H1 (cell line): Measurements from ENCODE around the gene PLCB2. TPM values are rescaled to one million over a fixed set of nuclear protein-coding genes. Genes with fewer than 3 reads are reported as not detected.

Experiments used
- CTCF ChIA-PET: fragments of 300-600 bp; sonication (Branson Sonifier 250); formaldehyde crosslinking; loops from one replicate; lab custom pipeline; 2021; ENCODE audit not compliant: partially characterized antibody; lab: Charles Lee
- POLR2A ChIA-PET: fragments of 300-600 bp; sonication (Branson Sonifier 250); formaldehyde crosslinking; loops from one replicate; lab custom pipeline; 2021; ENCODE audit warnings: inconsistent platforms; ENCODE audit not compliant: partially characterized antibody; lab: Charles Lee
- DNase-seq, 2 experiments: peaks; one replicate each; pipeline versions ENCODE4 v3.0.0 to v3.0.0-alpha.2; 2010 to 2022; ENCODE audit warnings: low spot score in 2 of 2, low read depth in 1 of 2, mixed read lengths in 1 of 2
- FAIRE-seq: peaks from 2 replicates; lab custom pipeline; 2011; peaks lifted over from hg19 to GRCh38; lab: Jason Lieb, UNC
- H2AFZ ChIP-seq: 2 replicates; pipeline ENCODE4 v1.8.1; 2012; ENCODE audit warnings: low read length, inconsistent platforms
- H2AK5ac ChIP-seq: 2 replicates; pipeline ENCODE4 v1.6.1; 2013; ENCODE audit warnings: low read depth, low read length
- H2BK120ac ChIP-seq: replicated peaks from 2 replicates; pipeline ENCODE3; 2013; ENCODE audit warnings: low read depth, low read length, inconsistent platforms
- H2BK12ac ChIP-seq: 2 replicates; pipeline ENCODE4 v1.6.1; 2013; ENCODE audit warnings: low read depth, low read length
- H2BK15ac ChIP-seq: 2 replicates; pipeline ENCODE4 v1.6.1; 2013; ENCODE audit warnings: low read length
- H2BK20ac ChIP-seq: 2 replicates; pipeline ENCODE4 v1.6.1; 2013; ENCODE audit warnings: low read length
- H2BK5ac ChIP-seq: 2 replicates; pipeline ENCODE4 v1.6.1; 2013; ENCODE audit warnings: low read depth, low read length
- H3K14ac ChIP-seq: 2 replicates; pipeline ENCODE4 v1.6.1; 2013; ENCODE audit warnings: inconsistent platforms; ENCODE audit not compliant: insufficient read length
- H3K18ac ChIP-seq: 2 replicates; pipeline ENCODE4 v1.6.1; 2013; ENCODE audit warnings: low read length; ENCODE audit errors: extremely low read depth
- H3K23ac ChIP-seq: 2 replicates; pipeline ENCODE4 v1.6.1; 2013; ENCODE audit warnings: inconsistent platforms; ENCODE audit not compliant: insufficient read length
- H3K23me2 ChIP-seq: 2 replicates; pipeline ENCODE4 v1.6.1; 2013; ENCODE audit warnings: low read depth, low read length
- H3K27ac ChIP-seq: 2 replicates; pipeline ENCODE4 v1.6.1; 2011; ENCODE audit warnings: low read depth, low read length, inconsistent platforms
- H3K27me3 ChIP-seq, 4 experiments: replicated peaks in 1 of 4; 1 replicate in 1 of 4; 2 replicates in 3 of 4; pipeline versions ENCODE4 v1.6.1 to v1.8.1; 2011 to 2013; ENCODE audit warnings: low read length in 3 of 4, mild to moderate bottlenecking in 3 of 4, inconsistent platforms in 2 of 4, mixed read lengths in 2 of 4, moderate library complexity in 1 of 4; ENCODE audit not compliant: control insufficient read depth in 3 of 4, insufficient read depth in 3 of 4; ENCODE audit errors: extremely low read depth in 1 of 4
- H3K36me3 ChIP-seq, 4 experiments: 2 replicates each; pipeline versions ENCODE4 v1.6.1 to v1.8.1; 2011 to 2013; ENCODE audit warnings: mild to moderate bottlenecking in 4 of 4, low read length in 3 of 4, moderate library complexity in 2 of 4, control low read depth in 1 of 4, inconsistent platforms in 1 of 4; ENCODE audit not compliant: insufficient read depth in 4 of 4, control insufficient read depth in 2 of 4
- H3K4ac ChIP-seq: replicated peaks from 2 replicates; pipeline ENCODE3; 2013; ENCODE audit warnings: low read length, low read depth, mixed read lengths, inconsistent platforms; ENCODE audit not compliant: insufficient read length
- H3K4me1 ChIP-seq, 4 experiments: replicated peaks in 1 of 4; 1 replicate in 1 of 4; 2 replicates in 3 of 4; pipeline versions ENCODE4 v1.6.1 to v1.8.1; 2011 to 2013; ENCODE audit warnings: low read length in 3 of 4, inconsistent platforms in 2 of 4, mixed read lengths in 1 of 4; ENCODE audit not compliant: insufficient read depth in 4 of 4, control insufficient read depth in 3 of 4
- H3K4me2 ChIP-seq, 2 experiments: 2 replicates each; pipeline versions ENCODE4 v1.6.1 to v1.8.1; 2011 to 2013; ENCODE audit warnings: low read depth in 2 of 2, low read length in 2 of 2, control low read depth in 1 of 2, inconsistent platforms in 1 of 2, mild to moderate bottlenecking in 1 of 2; ENCODE audit not compliant: insufficient read depth in 1 of 2
- H3K4me3 ChIP-seq, 4 experiments: fragments of 200-600, 300-600 bp in 1 of 4; sonication (generic), shearing (Covaris generic), sonication (Bioruptor Twin) in 1 of 4; 2 replicates each; pipeline versions ENCODE4 v1.5.1 to v1.8.1; 2011 to 2016; ENCODE audit warnings: low read length in 4 of 4, low read depth in 3 of 4, control low read depth in 2 of 4, inconsistent platforms in 2 of 4, mild to moderate bottlenecking in 2 of 4, mixed read lengths in 1 of 4, moderate library complexity in 1 of 4; ENCODE audit not compliant: insufficient read depth in 2 of 4; ENCODE audit errors: extremely low read depth in 1 of 4
- H3K56ac ChIP-seq: replicated peaks from 2 replicates; pipeline ENCODE3; 2013; ENCODE audit warnings: low read depth, mild to moderate bottlenecking, mixed read lengths, low read length, inconsistent platforms; ENCODE audit not compliant: insufficient read length
- H3K79me1 ChIP-seq: 2 replicates; pipeline ENCODE4 v1.6.1; 2013; ENCODE audit warnings: low read depth, low read length, control low read depth
- H3K79me2 ChIP-seq, 2 experiments: 2 replicates each; pipeline versions ENCODE4 v1.6.1 to v1.8.1; 2012 to 2013; ENCODE audit warnings: low read length in 2 of 2, mild to moderate bottlenecking in 2 of 2, inconsistent platforms in 1 of 2; ENCODE audit not compliant: insufficient read depth in 2 of 2, control insufficient read depth in 1 of 2
- H3K9ac ChIP-seq, 4 experiments: replicated peaks in 1 of 4; 1 replicate in 1 of 4; 2 replicates in 3 of 4; pipeline versions ENCODE4 v1.6.1 to v1.8.1; 2011 to 2013; ENCODE audit warnings: low read depth in 3 of 4, low read length in 3 of 4, control low read depth in 2 of 4, mild to moderate bottlenecking in 2 of 4, moderate library complexity in 2 of 4, inconsistent platforms in 1 of 4; ENCODE audit errors: extremely low read depth in 1 of 4
- H3K9me3 ChIP-seq, 2 experiments: 2 replicates each; pipeline versions ENCODE4 v1.6.1 to v1.8.1; 2012 to 2013; ENCODE audit warnings: mild to moderate bottlenecking in 2 of 2, moderate library complexity in 2 of 2, control low read depth in 1 of 2, inconsistent platforms in 1 of 2, low read depth in 1 of 2, low read length in 1 of 2, mixed read lengths in 1 of 2; ENCODE audit not compliant: insufficient read depth in 2 of 2
- H4K20me1 ChIP-seq, 2 experiments: replicated peaks in 1 of 2; 2 replicates each; pipeline versions ENCODE3 to v1.8.1; 2011 to 2013; ENCODE audit warnings: inconsistent platforms in 2 of 2, low read length in 2 of 2, mild to moderate bottlenecking in 1 of 2; ENCODE audit not compliant: insufficient read depth in 2 of 2, control insufficient read depth in 1 of 2
- H4K5ac ChIP-seq: 2 replicates; pipeline ENCODE4 v1.6.1; 2013; ENCODE audit warnings: low read length, low read depth, mixed read lengths, inconsistent platforms; ENCODE audit not compliant: insufficient read length
- H4K8ac ChIP-seq: 2 replicates; pipeline ENCODE4 v1.8.0; 2013; ENCODE audit warnings: mild to moderate bottlenecking, moderate library complexity, low read length, inconsistent platforms; ENCODE audit not compliant: insufficient read depth; ENCODE audit errors: extremely low read depth
- H4K91ac ChIP-seq: replicated peaks from 2 replicates; pipeline ENCODE3; 2013; ENCODE audit warnings: low read length, mixed read lengths, inconsistent platforms; ENCODE audit not compliant: insufficient read length
- CHD2 ChIP-seq: IDR thresholded peaks from 2 replicates; pipeline ENCODE4 v1.6.1; 2012; ENCODE audit warnings: low read length, improper control_type of control experiment
- CTBP2 ChIP-seq: IDR thresholded peaks from 2 replicates; pipeline ENCODE4 v1.7.0; 2011; ENCODE audit warnings: borderline replicate concordance, mild to moderate bottlenecking, moderate library complexity, mixed read lengths, low read length; ENCODE audit not compliant: insufficient read depth, insufficient read length
- HDAC2 ChIP-seq, 2 experiments: fragments of 300-600 bp in 1 of 2; sonication (generic) in 1 of 2; IDR thresholded peaks; 2 replicates each; pipeline ENCODE4 v1.6.1; 2011 to 2012; ENCODE audit warnings: low read depth in 2 of 2, low read length in 2 of 2, mild to moderate bottlenecking in 2 of 2, moderate library complexity in 2 of 2, borderline replicate concordance in 1 of 2, inconsistent platforms in 1 of 2
- KDM5A ChIP-seq: fragments of 200-600 bp; IDR thresholded peaks from 2 replicates; pipeline ENCODE4 v1.7.1; 2012; ENCODE audit warnings: mild to moderate bottlenecking, low read length, inconsistent platforms, mixed read lengths
- RFX5 ChIP-seq: IDR thresholded peaks from 2 replicates; pipeline ENCODE4 v1.6.1; 2011; ENCODE audit warnings: low read depth, low read length, improper control_type of control experiment, borderline replicate concordance
- SIX5 ChIP-seq: IDR thresholded peaks from 2 replicates; pipeline ENCODE4 v1.6.1; 2011; ENCODE audit warnings: mild to moderate bottlenecking, low read depth, low read length
- WGBS, 2 experiments: shearing (Covaris generic) in 1 of 2; methylation state at CpG; one replicate each; pipeline versions ENCODE4 v1.1.6 to v1.1.7; 2013 to 2015; ENCODE audit warnings: low lambda C conversion rate in 2 of 2, mixed read lengths in 2 of 2, inconsistent platforms in 1 of 2, low coverage in 1 of 2, missing lambda C conversion rate in 1 of 2; ENCODE audit not compliant: insufficient replicate concordance in 2 of 2, insufficient coverage in 1 of 2, insufficient read length in 1 of 2; ENCODE audit errors: extremely low coverage in 1 of 2, missing lambda C conversion rate in 1 of 2; 5-methylcytosine and 5-hydroxymethylcytosine counted together
- polyA plus RNA-seq, 7 experiments: library from polyadenylated mRNA; depleted of rRNA in 3 of 7; stranded (reverse) in 5 of 7; unstranded in 2 of 7; fragments of >200 nt in 5 of 7; fragments of 200-250 nt in 2 of 7; gene quantifications; 1 replicate in 5 of 7; 2 replicates in 1 of 7; 4 replicates in 1 of 7; pipeline versions ENCODE4 v1.2.1 to v1.2.3, GENCODE V29; 2011 to 2013; ENCODE audit warnings: missing spikeins in 2 of 7, mixed read lengths in 2 of 7
- total RNA-seq: library from RNA; stranded (reverse); fragmentation: NEBNext Ultra II Directional; extraction: Animal tissue kit (Norgen Biotek cat#: 25700); gene quantifications from 2 replicates; pipeline ENCODE4 v1.2.1, GENCODE V29; 2021

The PLCB2 gene
- total and polyA plus RNA-seq, 2 of the 8 experiments (the other 6 are each of a cell fraction or from before 2014, with no cell fraction given) = 7.2 to 8.4 TPM

- no peaks in the 10 kb centered on the region for H3K9me3 ChIP-seq
- H2AFZ ChIP-seq = no peak overlapping the region
- no peaks in the 10 kb centered on the region for H4K20me1 ChIP-seq
- H4K91ac ChIP-seq = no peak overlapping the region
- no peak overlapping the region for H4K5ac ChIP-seq
- H4K8ac ChIP-seq = no peak overlapping the region
- H2AK5ac ChIP-seq = peak overlapping the region; percentile 40; the same call in 1 of the 2 replicates
- H3K18ac ChIP-seq = 0 out of 2 replicates have a peak overlapping the region, but pooled peaks have one; percentile 13
- no peak overlapping the region for H2BK20ac ChIP-seq
- H2BK12ac ChIP-seq = peak overlapping the region; percentile 19; the same call in 1 of the 2 replicates
- H3K56ac ChIP-seq = no peak overlapping the region
- H2BK120ac ChIP-seq = no peak overlapping the region
- ChIA-PET POLR2A (interaction anchor here (0.9 to 2.3 kb wide), 10 partner anchors 10 to 234 kb away, joined by 3 to 9 read pairs (median 6); partner anchors contain the start of genes INAFM2 and PLCB2), CTCF (interaction anchor here (0.5 to 16.2 kb wide), 10 partner anchors 9 to 499 kb away, joined by 3 to 518 read pairs (median 3); partner anchors contain the start of genes CCDC9B, INAFM2, PAK6 and PLCB2)
- peaks cover 11 to 42% (median 30%) of the 10 kb centered on the region in 4 experiments for H3K4me1 ChIP-seq
- peaks cover 0 to 15% (median 0%) of the 10 kb centered on the region in 4 experiments; a peak in 1 of 8 replicates for H3K36me3 ChIP-seq
- H3K4me3 ChIP-seq = no peak overlapping the region
- no peak for FAIRE-seq
- DNase-seq = no peak
- H3K23me2 ChIP-seq = peaks cover 25% of the 10 kb centered on the region; the same call in 1 of the 2 replicates
- H2BK15ac ChIP-seq = 0 out of 2 replicates have a peak overlapping the region, but pooled peaks have one; percentile 55
- no peak overlapping the region for H3K4ac ChIP-seq
- H3K9ac ChIP-seq = no peak overlapping the region
- peak overlapping the region; percentile 14 to 18; a peak in 2 of 4 replicates for H3K4me2 ChIP-seq
- 61% methylated on average over 7 of the region's 7 CpGs; no CpG with 5 or more reads in 1 of the 2 experiments for WGBS, 2 experiments
- peaks cover 40 to 67% (median 55%) of the 10 kb centered on the region in 4 experiments for H3K27me3 ChIP-seq
- no peak overlapping the region for H2BK5ac ChIP-seq
- no peak overlapping the region for H3K23ac ChIP-seq
- H3K79me2 ChIP-seq = no peaks in the 10 kb centered on the region
- no peak overlapping the region for H3K14ac ChIP-seq
- TF ChIP-seq CHD2 (no peak), KDM5A (no peak), CTBP2 (no peak), SIX5 (no peak), RFX5 (no peak), HDAC2 (IDR thresholded peaks at IDR 0.05; ENCODE audit: borderline replicate concordance in 1 of 2, low read depth in 2 of 2, low read length in 2 of 2) (no peak)
- no peak overlapping the region for H3K27ac ChIP-seq
- no peaks in the 10 kb centered on the region; the same call in 1 of the 2 replicates for H3K79me1 ChIP-seq
Observed at GRCh38 chr15:40286061-40286532, 21.6 kb downstream of the PLCB2 start.
